CD4-positive, alpha-beta T cell (primary cell): Measurements from ENCODE around the gene WDR41. TPM values are rescaled to one million over a fixed set of nuclear protein-coding genes. Genes with fewer than 3 reads are reported as not detected.

ENCODE experiments used
- ATAC-seq: fragments of 200-7000 bp; cut with Tn5 transposase; one replicate; pipeline ENCODE4 v1.10.0; 2022; ENCODE audit warnings: mild to moderate bottlenecking; ENCODE audit not compliant: poor library complexity
- CTCF ChIA-PET: fragments of 350-600 bp; sonication (Branson Sonifier 250); formaldehyde crosslinking; loops from one replicate; lab custom pipeline; 2021; ENCODE audit warnings: antibody characterized with exemption, inconsistent platforms; lab: Charles Lee
- POLR2A ChIA-PET: fragments of 350-600 bp; sonication (Branson Sonifier 250); formaldehyde crosslinking; loops from one replicate; lab custom pipeline; 2021; ENCODE audit warnings: antibody characterized with exemption, inconsistent platforms; lab: Charles Lee
- DNase-seq, 14 experiments: peaks; one replicate each; pipeline ENCODE4 v3.0.0-alpha.2; 2013 to 2020; ENCODE audit warnings: mixed read lengths in 2 of 14
- H3K27ac ChIP-seq, 2 donors: one replicate each; pipeline versions ENCODE4 v1.5.1 to v1.7.0; 2013; ENCODE audit warnings: low read length in 2 of 2, low read depth in 1 of 2, mild to moderate bottlenecking in 1 of 2
- H3K27me3 ChIP-seq, 2 experiments: 1 replicate in 1 of 2; 2 replicates in 1 of 2; pipeline versions ENCODE4 v1.6.1 to v1.7.0; 2013; ENCODE audit warnings: low read length in 2 of 2, control low read depth in 1 of 2, mild to moderate bottlenecking in 1 of 2, moderate library complexity in 1 of 2; ENCODE audit not compliant: insufficient read depth in 2 of 2, control insufficient read depth in 1 of 2
- H3K36me3 ChIP-seq: one replicate; pipeline ENCODE4 v1.6.1; 2013; ENCODE audit warnings: low read length, control low read depth; ENCODE audit not compliant: insufficient read depth
- H3K4me1 ChIP-seq: one replicate; pipeline ENCODE4 v1.6.1; 2013; ENCODE audit warnings: low read length, control low read depth; ENCODE audit not compliant: insufficient read depth
- H3K4me3 ChIP-seq: one replicate; pipeline ENCODE4 v1.5.1; 2013; ENCODE audit warnings: mild to moderate bottlenecking, low read length, moderate library complexity
- H3K9me3 ChIP-seq, 2 experiments: 1 replicate in 1 of 2; 2 replicates in 1 of 2; pipeline versions ENCODE4 v1.6.1 to v1.7.0; 2013; ENCODE audit warnings: low read length in 2 of 2, mild to moderate bottlenecking in 2 of 2, control low read depth in 1 of 2, moderate library complexity in 1 of 2; ENCODE audit not compliant: control insufficient read depth in 1 of 2, insufficient read depth in 1 of 2
- H3K27ac Mint-ChIP-seq: one replicate; pipeline ENCODE4 v1.8.0; 2020; ENCODE audit warnings: mixed read lengths
- H3K27me3 Mint-ChIP-seq: one replicate; pipeline ENCODE4 v1.8.0; 2021; ENCODE audit warnings: mixed read lengths
- H3K36me3 Mint-ChIP-seq: one replicate; pipeline ENCODE4 v1.8.0; 2021; ENCODE audit warnings: low read depth, mixed read lengths
- H3K4me1 Mint-ChIP-seq: one replicate; pipeline ENCODE4 v1.8.0; 2021; ENCODE audit warnings: low read depth, mixed read lengths
- H3K4me3 Mint-ChIP-seq: one replicate; pipeline ENCODE4 v1.8.0; 2020; ENCODE audit warnings: mild to moderate bottlenecking, mixed read lengths
- H3K9me3 Mint-ChIP-seq: one replicate; pipeline ENCODE4 v1.8.0; 2020; ENCODE audit warnings: mixed read lengths
- intact Hi-C, 2 experiments: fragments of 100-400 bp; cut with DNase I in 1 of 2; cut with micrococcal nuclease in 1 of 2; formaldehyde crosslinking; loops; one replicate each; pipeline versions ENCODE4 v1.15.1 to v1.9.0; 2023 to 2025; cut with DNase I, micrococcal nuclease
- total RNA-seq, 174 experiments: library from RNA in 2 of 174; stranded (reverse) in 2 of 174; gene quantifications; one replicate each; pipeline ENCODE4 v1.2.3 and lab custom pipeline; 2021 to 2026
- TF ChIP-seq, protein P1 (sequence below): fragments of 200-600 bp; IDR thresholded peaks from one replicate; pipeline ENCODE4 v1.8.0; 2022; ENCODE audit warnings: antibody characterized with exemption, mild to moderate bottlenecking

WDR41 gene
- total RNA-seq, 2 experiments from 2014 or later, result 4.2 to 4.4 TPM

DNA sequence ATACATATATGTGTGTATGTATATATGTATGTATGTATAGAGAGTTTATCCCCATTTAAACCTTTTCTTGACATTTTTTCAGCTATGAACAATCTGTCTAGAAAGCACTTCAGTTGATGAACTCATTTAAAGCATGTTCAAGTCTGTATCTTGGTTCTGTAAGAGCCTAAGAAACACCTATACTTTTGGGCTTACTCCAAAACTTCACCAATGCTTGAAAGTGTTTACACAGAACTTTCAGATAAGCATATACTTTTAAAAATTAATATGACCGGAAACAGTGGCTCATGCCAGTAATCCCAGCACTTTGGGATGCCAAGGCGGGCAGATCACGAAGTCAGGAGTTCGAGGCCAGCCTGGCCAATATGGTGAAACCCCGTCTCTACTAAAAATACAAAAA is 30.8 kb downstream of the WDR41 start:
- ChIA-PET CTCF (no interaction called here), POLR2A (no interaction called here)
- H3K36me3 ChIP-seq, result no peaks in the 10 kb centered on the region
- Mint-ChIP-seq H3K27me3 (no peaks in the 10 kb centered on the region), H3K4me1 (no peaks in the 10 kb centered on the region), H3K27ac (no peak overlapping the region), H3K9me3 (no peaks in the 10 kb centered on the region), H3K4me3 (no peak overlapping the region), H3K36me3 (peaks cover 4% of the 10 kb centered on the region)
- intact Hi-C loops, result no loop called here
- no peak for DNase-seq
- H3K9me3 ChIP-seq, result no peaks in the 10 kb centered on the region
- TF ChIP-seq, protein P1, sequence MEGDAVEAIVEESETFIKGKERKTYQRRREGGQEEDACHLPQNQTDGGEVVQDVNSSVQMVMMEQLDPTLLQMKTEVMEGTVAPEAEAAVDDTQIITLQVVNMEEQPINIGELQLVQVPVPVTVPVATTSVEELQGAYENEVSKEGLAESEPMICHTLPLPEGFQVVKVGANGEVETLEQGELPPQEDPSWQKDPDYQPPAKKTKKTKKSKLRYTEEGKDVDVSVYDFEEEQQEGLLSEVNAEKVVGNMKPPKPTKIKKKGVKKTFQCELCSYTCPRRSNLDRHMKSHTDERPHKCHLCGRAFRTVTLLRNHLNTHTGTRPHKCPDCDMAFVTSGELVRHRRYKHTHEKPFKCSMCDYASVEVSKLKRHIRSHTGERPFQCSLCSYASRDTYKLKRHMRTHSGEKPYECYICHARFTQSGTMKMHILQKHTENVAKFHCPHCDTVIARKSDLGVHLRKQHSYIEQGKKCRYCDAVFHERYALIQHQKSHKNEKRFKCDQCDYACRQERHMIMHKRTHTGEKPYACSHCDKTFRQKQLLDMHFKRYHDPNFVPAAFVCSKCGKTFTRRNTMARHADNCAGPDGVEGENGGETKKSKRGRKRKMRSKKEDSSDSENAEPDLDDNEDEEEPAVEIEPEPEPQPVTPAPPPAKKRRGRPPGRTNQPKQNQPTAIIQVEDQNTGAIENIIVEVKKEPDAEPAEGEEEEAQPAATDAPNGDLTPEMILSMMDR, result no peak
- no peaks in the 10 kb centered on the region for H3K4me1 ChIP-seq
- H3K27ac ChIP-seq, result no peak overlapping the region
- no peak for ATAC-seq
- H3K27me3 ChIP-seq, result no peaks in the 10 kb centered on the region
- H3K4me3 ChIP-seq, result no peak overlapping the region

DNA sequence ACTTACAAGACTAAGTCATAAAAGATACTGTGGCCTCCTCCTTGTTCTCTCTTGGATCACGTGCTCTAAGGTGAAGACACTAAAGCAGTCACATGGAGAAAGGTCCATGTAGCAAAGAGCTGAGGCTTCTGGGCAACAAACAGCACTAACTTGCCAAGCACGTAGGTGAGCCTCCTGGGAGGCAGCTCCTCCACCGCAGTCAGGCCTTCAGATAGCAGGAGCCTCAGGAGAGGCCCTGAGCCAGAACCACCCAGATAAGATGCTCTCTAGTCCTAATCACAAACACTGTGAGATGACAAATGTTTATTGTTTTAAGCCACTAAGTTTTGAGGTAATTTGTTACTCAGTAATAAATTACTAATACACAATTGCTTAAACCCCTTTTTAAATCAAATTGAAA is 38.0 kb downstream of the WDR41 start:
- H3K4me1 Mint-ChIP-seq, result no peaks in the 10 kb centered on the region
- Histone ChIP-seq H3K9me3 (no peaks in the 10 kb centered on the region), H3K36me3 (no peaks in the 10 kb centered on the region), H3K27ac (no peak overlapping the region), H3K27me3 (no peaks in the 10 kb centered on the region), H3K4me1 (no peaks in the 10 kb centered on the region), H3K4me3 (no peak overlapping the region)
- no peak for ATAC-seq
- no peak overlapping the region for H3K27ac Mint-ChIP-seq
- H3K9me3 Mint-ChIP-seq, result no peaks in the 10 kb centered on the region
- DNase-seq, result no peak
- TF ChIP-seq, protein P1, result no peak
- CTCF ChIA-PET, result no interaction called here
- H3K36me3 Mint-ChIP-seq, result peaks cover 26% of the 10 kb centered on the region
- POLR2A ChIA-PET, result no interaction called here
- intact Hi-C loops, result no loop called here
- no peak overlapping the region for H3K4me3 Mint-ChIP-seq
- no peaks in the 10 kb centered on the region for H3K27me3 Mint-ChIP-seq

DNA sequence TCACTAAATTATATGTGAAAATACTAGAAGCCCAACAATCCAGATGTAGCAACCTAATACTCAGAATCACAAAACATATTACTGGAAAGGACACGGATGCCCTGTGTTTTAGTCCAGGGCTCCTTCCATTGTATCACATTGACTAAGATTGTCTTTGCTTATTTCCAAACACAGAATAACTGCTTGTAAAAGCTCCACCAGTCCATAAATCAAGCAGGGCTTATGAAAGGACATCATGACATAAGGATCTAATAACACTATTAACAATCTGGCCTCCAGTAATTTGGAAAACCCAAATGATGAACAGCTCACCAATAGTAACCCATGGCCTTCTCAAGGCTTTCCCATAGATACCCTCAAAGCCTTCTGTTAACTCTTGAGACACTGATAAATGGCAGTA is 39.8 kb downstream of the WDR41 start:
- ChIA-PET POLR2A (no interaction called here), CTCF (no interaction called here)
- Histone ChIP-seq H3K4me1 (no peaks in the 10 kb centered on the region), H3K9me3 (no peaks in the 10 kb centered on the region), H3K27ac (no peak overlapping the region), H3K27me3 (no peaks in the 10 kb centered on the region), H3K4me3 (no peak overlapping the region), H3K36me3 (no peaks in the 10 kb centered on the region)
- TF ChIP-seq, protein P1, result no peak
- Mint-ChIP-seq H3K4me3 (no peak overlapping the region), H3K36me3 (peaks cover 44% of the 10 kb centered on the region), H3K27me3 (no peaks in the 10 kb centered on the region), H3K27ac (no peak overlapping the region), H3K9me3 (no peaks in the 10 kb centered on the region), H3K4me1 (no peaks in the 10 kb centered on the region)
- ATAC-seq (no peak), DNase-seq (no peak)
- intact Hi-C loops, result no loop called here
